ENCODE data around the gene C19orf33. TPM values are rescaled to one million over a fixed set of nuclear protein-coding genes. Genes with fewer than 3 reads are reported as not detected.
A peak's percentile ranks its signal among the peaks of the same experiment; 100 is the strongest.

C19orf33 gene
- total RNA-seq, 1 experiment from 2014 or later, result not detected

DNA sequence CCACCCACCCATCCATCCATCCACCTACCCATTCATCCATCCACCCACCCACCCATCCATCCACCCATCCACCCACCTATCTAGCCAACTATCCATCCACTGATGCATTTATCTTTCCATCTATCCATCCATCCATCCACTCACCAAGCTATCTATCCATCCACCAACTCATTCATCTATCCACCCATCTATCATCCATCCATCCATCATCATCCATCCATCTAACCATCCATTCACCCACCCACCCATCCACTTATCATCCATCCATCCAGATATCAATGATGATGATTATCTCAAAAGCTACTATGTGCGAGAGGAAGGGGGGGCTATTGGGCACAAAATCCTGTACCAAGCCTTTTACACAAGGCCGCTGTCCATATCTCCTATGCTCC, 6.2 kb downstream of the C19orf33 start:
- no peak overlapping the region for H3K4me2 ChIP-seq (ENCODE audit: low read depth, low read length, poor library complexity, severe bottlenecking)
- DNase-seq, result no peak
- no peak overlapping the region for H3K9ac ChIP-seq (ENCODE audit: low read length)
- no peaks in the 10 kb centered on the region for H4K20me1 ChIP-seq (ENCODE audit: insufficient read depth, low read depth, low read length)
- H3K4me3 ChIP-seq (ENCODE audit: low read length), result no peak overlapping the region
- no peaks in the 10 kb centered on the region for H3K9me3 ChIP-seq (ENCODE audit: low read length)
- H3K27ac ChIP-seq (ENCODE audit: low read length), result no peak overlapping the region
- H3K27me3 ChIP-seq (ENCODE audit: low read length), result no peaks in the 10 kb centered on the region
- no peaks in the 10 kb centered on the region for H3K36me3 ChIP-seq (ENCODE audit: insufficient read depth, low read length)
- no peak overlapping the region for H2AFZ ChIP-seq (ENCODE audit: low read length)
- no peaks in the 10 kb centered on the region for H3K9me2 ChIP-seq (replicated peaks; ENCODE audit: insufficient read depth, low read length)
- peaks cover 24% of the 10 kb centered on the region for H3K79me2 ChIP-seq (ENCODE audit: low read length)
- H3K4me1 ChIP-seq (ENCODE audit: low read length), result peaks cover 8% of the 10 kb centered on the region

- H3K27ac ChIP-seq (ENCODE audit: low read length), result no peak overlapping the region
- no peaks in the 10 kb centered on the region for H4K20me1 ChIP-seq (ENCODE audit: insufficient read depth, low read depth, low read length)
- no peak for DNase-seq
- H3K4me2 ChIP-seq (ENCODE audit: low read depth, low read length, poor library complexity, severe bottlenecking), result no peak overlapping the region
- no peaks in the 10 kb centered on the region for H3K9me2 ChIP-seq (replicated peaks; ENCODE audit: insufficient read depth, low read length)
- H3K9me3 ChIP-seq (ENCODE audit: low read length), result no peaks in the 10 kb centered on the region
- peaks cover 27% of the 10 kb centered on the region for H3K79me2 ChIP-seq (ENCODE audit: low read length)
- no peak overlapping the region for H2AFZ ChIP-seq (ENCODE audit: low read length)
- peaks cover 9% of the 10 kb centered on the region for H3K4me1 ChIP-seq (ENCODE audit: low read length)
- H3K4me3 ChIP-seq (ENCODE audit: low read length), result no peak overlapping the region
- no peaks in the 10 kb centered on the region for H3K27me3 ChIP-seq (ENCODE audit: low read length)
- H3K36me3 ChIP-seq (ENCODE audit: insufficient read depth, low read length), result no peaks in the 10 kb centered on the region
- no peak overlapping the region for H3K9ac ChIP-seq (ENCODE audit: low read length)
Observed at GRCh38 chr19:38310986-38311385, 6.9 kb downstream of the C19orf33 start.

- no peaks in the 10 kb centered on the region for H3K36me3 ChIP-seq (ENCODE audit: insufficient read depth, low read length)
- H3K27me3 ChIP-seq (ENCODE audit: low read length), result no peaks in the 10 kb centered on the region
- H3K4me3 ChIP-seq (ENCODE audit: low read length), result peak within 1 kb of the TSS; percentile 96
- H3K4me1 ChIP-seq (ENCODE audit: low read length), result peaks cover 20% of the 10 kb centered on the region
- H3K9me2 ChIP-seq (replicated peaks; ENCODE audit: insufficient read depth, low read length), result no peaks in the 10 kb centered on the region
- H3K27ac ChIP-seq (ENCODE audit: low read length), result peak within 1 kb of the TSS; percentile 74
- H3K79me2 ChIP-seq (ENCODE audit: low read length), result peaks cover 20% of the 10 kb centered on the region
- H4K20me1 ChIP-seq (ENCODE audit: insufficient read depth, low read depth, low read length), result no peaks in the 10 kb centered on the region
- DNase-seq, result peak; percentile 99
- peak within 1 kb of the TSS; percentile 100 for H2AFZ ChIP-seq (ENCODE audit: low read length)
- peak within 1 kb of the TSS; percentile 99 for H3K4me2 ChIP-seq (ENCODE audit: low read depth, low read length, poor library complexity, severe bottlenecking)
- no peaks in the 10 kb centered on the region for H3K9me3 ChIP-seq (ENCODE audit: low read length)
- peak within 1 kb of the TSS; percentile 88 for H3K9ac ChIP-seq (ENCODE audit: low read length)
Observed at GRCh38 chr19:38315657-38316476, 11.8 kb downstream of the C19orf33 start, which contains the start of gene YIF1B. YIF1B (minus strand) TSS chr19:38315947; CDS start chr19:38315917, 30 bp downstream.

DNA sequence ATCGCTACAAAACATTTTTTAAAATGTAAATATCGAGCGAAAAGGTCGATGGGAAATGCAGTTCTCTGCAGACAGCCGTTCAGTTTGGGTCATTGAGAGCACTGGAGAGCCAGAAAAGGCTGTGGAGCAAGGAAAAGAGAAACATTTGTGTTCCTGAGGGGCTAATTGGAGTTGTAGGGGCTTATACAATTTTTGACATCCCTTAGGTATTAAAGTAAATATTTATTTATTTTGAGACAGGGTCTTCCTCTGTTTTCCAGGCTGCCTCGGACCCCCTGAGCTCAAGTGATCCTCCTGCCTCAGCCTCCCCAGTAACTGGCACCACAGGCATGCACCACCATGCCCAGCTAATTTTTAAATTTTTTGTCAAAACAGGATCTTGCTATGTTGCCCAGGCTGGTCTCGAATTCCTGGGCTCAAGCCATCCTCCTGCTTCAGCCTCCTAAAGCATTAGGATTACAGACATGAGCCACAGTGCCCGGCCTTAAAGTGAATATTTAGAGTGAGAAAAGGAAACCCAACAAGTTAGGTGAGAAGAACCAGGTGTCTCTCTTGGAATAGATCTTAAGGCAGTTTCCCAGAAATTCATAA, 12.5 kb downstream of the C19orf33 start:
- peak overlapping the region; percentile 100 for H2AFZ ChIP-seq (ENCODE audit: low read length)
- peak overlapping the region; percentile 86 for H3K4me2 ChIP-seq (ENCODE audit: low read depth, low read length, poor library complexity, severe bottlenecking)
- peak overlapping the region; percentile 70 for H3K4me3 ChIP-seq (ENCODE audit: low read length)
- H3K27me3 ChIP-seq (ENCODE audit: low read length), result no peaks in the 10 kb centered on the region
- no peaks in the 10 kb centered on the region for H3K9me3 ChIP-seq (ENCODE audit: low read length)
- peaks cover 20% of the 10 kb centered on the region for H3K4me1 ChIP-seq (ENCODE audit: low read length)
- peak overlapping the region; percentile 74 for H3K27ac ChIP-seq (ENCODE audit: low read length)
- no peaks in the 10 kb centered on the region for H3K9me2 ChIP-seq (replicated peaks; ENCODE audit: insufficient read depth, low read length)
- peaks cover 16% of the 10 kb centered on the region for H3K79me2 ChIP-seq (ENCODE audit: low read length)
- DNase-seq, result no peak
- no peaks in the 10 kb centered on the region for H4K20me1 ChIP-seq (ENCODE audit: insufficient read depth, low read depth, low read length)
- peak overlapping the region; percentile 79 for H3K9ac ChIP-seq (ENCODE audit: low read length)
- H3K36me3 ChIP-seq (ENCODE audit: insufficient read depth, low read length), result no peaks in the 10 kb centered on the region

GRCh38 chr19:38317104-38317612, 13.1 kb downstream of the C19orf33 start:
- Histone ChIP-seq H3K4me2 (ENCODE audit: low read depth, low read length, poor library complexity, severe bottlenecking) (no peak overlapping the region), H3K27me3 (ENCODE audit: low read length) (no peaks in the 10 kb centered on the region), H3K9ac (ENCODE audit: low read length) (no peak overlapping the region), H3K36me3 (ENCODE audit: insufficient read depth, low read length) (no peaks in the 10 kb centered on the region), H3K79me2 (ENCODE audit: low read length) (peaks cover 16% of the 10 kb centered on the region), H3K9me2 (replicated peaks; ENCODE audit: insufficient read depth, low read length) (no peaks in the 10 kb centered on the region), H3K4me3 (ENCODE audit: low read length) (no peak overlapping the region), H3K9me3 (ENCODE audit: low read length) (no peaks in the 10 kb centered on the region), H3K27ac (ENCODE audit: low read length) (no peak overlapping the region), H4K20me1 (ENCODE audit: insufficient read depth, low read depth, low read length) (no peaks in the 10 kb centered on the region), H3K4me1 (ENCODE audit: low read length) (peaks cover 20% of the 10 kb centered on the region), H2AFZ (ENCODE audit: low read length) (no peak overlapping the region)
- no peak for DNase-seq

- H3K4me2 ChIP-seq (ENCODE audit: low read depth, low read length, poor library complexity, severe bottlenecking), result no peak overlapping the region
- H3K27me3 ChIP-seq (ENCODE audit: low read length), result no peaks in the 10 kb centered on the region
- H3K9ac ChIP-seq (ENCODE audit: low read length), result no peak overlapping the region
- H4K20me1 ChIP-seq (ENCODE audit: insufficient read depth, low read depth, low read length), result no peaks in the 10 kb centered on the region
- H3K9me2 ChIP-seq (replicated peaks; ENCODE audit: insufficient read depth, low read length), result no peaks in the 10 kb centered on the region
- H3K27ac ChIP-seq (ENCODE audit: low read length), result no peak overlapping the region
- peaks cover 20% of the 10 kb centered on the region for H3K4me1 ChIP-seq (ENCODE audit: low read length)
- no peak overlapping the region for H2AFZ ChIP-seq (ENCODE audit: low read length)
- no peaks in the 10 kb centered on the region for H3K9me3 ChIP-seq (ENCODE audit: low read length)
- H3K36me3 ChIP-seq (ENCODE audit: insufficient read depth, low read length), result no peaks in the 10 kb centered on the region
- H3K4me3 ChIP-seq (ENCODE audit: low read length), result no peak overlapping the region
- DNase-seq, result no peak
- peaks cover 13% of the 10 kb centered on the region for H3K79me2 ChIP-seq (ENCODE audit: low read length)
Observed at GRCh38 chr19:38318660-38319059, 14.6 kb downstream of the C19orf33 start.

DNA sequence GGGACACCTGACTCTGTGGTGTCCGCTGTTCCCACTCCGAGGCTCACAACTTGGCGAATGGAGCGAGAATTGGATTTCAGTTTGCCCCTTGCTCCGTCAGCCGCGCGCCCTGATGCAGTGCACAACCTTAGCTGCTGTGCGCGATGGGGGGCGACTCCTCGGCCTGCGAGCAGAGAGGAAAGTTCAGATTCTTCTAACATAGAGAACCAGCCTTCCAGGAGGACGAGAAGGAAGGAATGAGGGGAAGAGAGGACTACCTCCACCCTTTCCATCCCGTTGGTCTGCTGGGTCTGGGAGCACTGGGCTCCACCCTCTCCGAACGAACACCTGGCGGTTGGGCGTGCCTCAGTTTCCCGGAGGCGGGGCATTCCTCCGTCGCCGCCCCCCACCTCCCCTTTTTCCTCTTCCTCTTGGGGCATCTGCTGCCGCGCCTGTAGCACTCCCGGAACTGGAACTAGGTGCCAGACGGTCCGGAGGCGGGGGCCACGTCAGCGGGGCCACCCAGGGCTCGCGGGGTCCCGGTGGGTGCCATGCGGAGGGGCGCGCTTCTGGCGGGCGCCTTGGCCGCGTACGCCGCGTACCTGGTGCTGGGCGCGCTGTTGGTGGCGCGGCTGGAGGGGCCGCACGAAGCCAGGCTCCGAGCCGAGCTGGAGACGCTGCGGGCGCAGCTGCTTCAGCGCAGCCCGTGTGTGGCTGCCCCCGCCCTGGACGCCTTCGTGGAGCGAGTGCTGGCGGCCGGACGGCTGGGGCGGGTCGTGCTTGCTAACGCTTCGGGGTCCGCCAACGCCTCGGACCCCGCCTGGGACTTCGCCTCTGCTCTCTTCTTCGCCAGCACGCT, 15.6 kb downstream of the C19orf33 start, which contains the start of gene KCNK6:
KCNK6 (plus strand) TSS at position 425 of the 838 bp plus-strand sequence; CDS start at position 531, 106 bp downstream.
- Histone ChIP-seq H3K27me3 (ENCODE audit: low read length) (no peaks in the 10 kb centered on the region), H3K9ac (ENCODE audit: low read length) (no peak within 1 kb of the TSS), H3K9me3 (ENCODE audit: low read length) (no peaks in the 10 kb centered on the region), H3K4me1 (ENCODE audit: low read length) (peaks cover 18% of the 10 kb centered on the region), H3K4me3 (ENCODE audit: low read length) (no peak within 1 kb of the TSS), H3K9me2 (replicated peaks; ENCODE audit: insufficient read depth, low read length) (no peaks in the 10 kb centered on the region), H3K79me2 (ENCODE audit: low read length) (peaks cover 10% of the 10 kb centered on the region), H4K20me1 (ENCODE audit: insufficient read depth, low read depth, low read length) (no peaks in the 10 kb centered on the region), H3K27ac (ENCODE audit: low read length) (no peak within 1 kb of the TSS), H3K4me2 (ENCODE audit: low read depth, low read length, poor library complexity, severe bottlenecking) (peak within 1 kb of the TSS; percentile 41), H2AFZ (ENCODE audit: low read length) (no peak within 1 kb of the TSS), H3K36me3 (ENCODE audit: insufficient read depth, low read length) (no peaks in the 10 kb centered on the region)
- DNase-seq, result no peak
